GM18507 (cell line): ENCODE results near the gene RASA4.
"Not testable (repeated sequence)": the region's sequence is repeated elsewhere in the genome, so short reads cannot be mapped to it uniquely, and the experiment has no call there.

ENCODE experiments used
- DNase-seq: peaks from one replicate; pipeline ENCODE4 v3.0.0; 2011; ENCODE audit warnings: low read depth; ENCODE audit not compliant: insufficient read length; ENCODE audit errors: extremely low spot score
- FAIRE-seq: peaks from 2 replicates; lab custom pipeline; 2011; peaks lifted over from hg19 to GRCh38; lab: Jason Lieb, UNC

The RASA4 gene

GRCh38 chr7:102616507-102617125 lies at the start of gene RASA4:
Gene RASA4 (minus strand): TSS chr7:102616756. CDS start chr7:102616689, 67 bp downstream.
- FAIRE-seq: peak; percentile 56

GRCh38 chr7:102664765-102665164 lies 48.2 kb upstream of the RASA4 start:
- FAIRE-seq: not testable (repeated sequence)

More at GRCh38 chr7:102616507-102617125, at the start of gene RASA4:
- not testable (repeated sequence) for DNase-seq

GRCh38 chr7:102649924-102650323 lies 33.4 kb upstream of the RASA4 start, which contains the start of gene SPDYE2B:
Gene SPDYE2B (plus strand): TSS chr7:102650319. CDS start chr7:102652349, 2,030 bp downstream.
- not testable (repeated sequence) for DNase-seq, FAIRE-seq

More at GRCh38 chr7:102664765-102665164, 48.2 kb upstream of the RASA4 start:
- not testable (repeated sequence) for DNase-seq

GRCh38 chr7:102647813-102648212 lies 31.3 kb upstream of the RASA4 start:
- not testable (repeated sequence) for FAIRE-seq, DNase-seq

- FAIRE-seq, DNase-seq: not testable (repeated sequence)
Measured at GRCh38 chr7:102643404-102643803, 26.8 kb upstream of the RASA4 start.

- not testable (repeated sequence) for FAIRE-seq, DNase-seq
Measured at GRCh38 chr7:102642691-102643090, 26.1 kb upstream of the RASA4 start, which contains the start of gene UPK3BL1. Gene UPK3BL1 (minus strand): TSS chr7:102642791. CDS start chr7:102642741, 50 bp downstream.

GRCh38 chr7:102638848-102639247 lies 22.3 kb upstream of the RASA4 start:
- FAIRE-seq, DNase-seq: not testable (repeated sequence)

GRCh38 chr7:102636956-102637355 lies 20.4 kb upstream of the RASA4 start:
- not testable (repeated sequence) for FAIRE-seq, DNase-seq

GRCh38 chr7:102635354-102635753 lies 18.8 kb upstream of the RASA4 start:
- not testable (repeated sequence) for DNase-seq, FAIRE-seq

- FAIRE-seq, DNase-seq: not testable (repeated sequence)
Measured at GRCh38 chr7:102634299-102634698, 17.7 kb upstream of the RASA4 start.

- not testable (repeated sequence) for FAIRE-seq, DNase-seq
Measured at GRCh38 chr7:102630622-102631021, 14.1 kb upstream of the RASA4 start.

- FAIRE-seq, DNase-seq: not testable (repeated sequence)
Measured at GRCh38 chr7:102627271-102627904, 10.8 kb upstream of the RASA4 start.

- not testable (repeated sequence) for FAIRE-seq, DNase-seq
Measured at GRCh38 chr7:102618122-102618521, 1.6 kb upstream of the RASA4 start.

- not testable (repeated sequence) for DNase-seq, FAIRE-seq
Measured at GRCh38 chr7:102615930-102616329, 626 bp downstream of the RASA4 start.

- FAIRE-seq, DNase-seq: not testable (repeated sequence)
Measured at GRCh38 chr7:102614873-102615272, 1.7 kb downstream of the RASA4 start.

GRCh38 chr7:102614346-102614697 lies 2.2 kb downstream of the RASA4 start:
- not testable (repeated sequence) for DNase-seq, FAIRE-seq

- DNase-seq: not testable (repeated sequence)
- FAIRE-seq: peak; percentile 95
Measured at GRCh38 chr7:102613575-102614345, 2.8 kb downstream of the RASA4 start.

- not testable (repeated sequence) for DNase-seq, FAIRE-seq
Measured at GRCh38 chr7:102611675-102612325, 4.8 kb downstream of the RASA4 start.
